GM12878 (cell line): ENCODE data around the gene FAM228A. TPM values are rescaled to one million over a fixed set of nuclear protein-coding genes. Genes with fewer than 3 reads are reported as not detected.

Experiments used
- ATAC-seq: fragments of 200-7000 bp; cut with Tn5 transposase; 3 replicates; pipeline ENCODE4 v1.9.1; 2020; ENCODE audit warnings: mild to moderate bottlenecking, moderate library complexity
- BruUV-seq: library from RNA; stranded (reverse); fragments of 400-500 nt; replicated peaks from 2 replicates; lab custom pipeline; 2021; lab: Mats Ljungman, UMichigan
- CTCF ChIA-PET: fragments of 300-600 bp; sonication (Branson Sonifier 250); formaldehyde crosslinking; extraction: SDS; loops from one replicate; lab custom pipeline; 2021; ENCODE audit warnings: inconsistent platforms; lab: Yijun Ruan, JAX
- POLR2A ChIA-PET: fragments of 350-600 bp; formaldehyde crosslinking; extraction: SDS; loops from one replicate; lab custom pipeline; 2021; ENCODE audit warnings: inconsistent platforms; lab: Charles Lee
- RAD21 ChIA-PET: fragments of 300-600 bp; sonication (Branson Sonifier 250); formaldehyde crosslinking; loops from one replicate; lab custom pipeline; 2023; ENCODE audit warnings: antibody characterized with exemption; ENCODE audit not compliant: unreplicated experiment; lab: Charles Lee
- SMC1A ChIA-PET: fragments of 300-600 bp; sonication (Branson Sonifier 250); formaldehyde crosslinking; loops from one replicate; lab custom pipeline; 2023; ENCODE audit not compliant: unreplicated experiment, uncharacterized antibody; lab: Charles Lee
- DNase-seq: peaks from one replicate; pipeline ENCODE4 v3.0.0-alpha.2; 2011; ENCODE audit warnings: low read depth, low spot score
- FAIRE-seq: peaks from 3 replicates; lab custom pipeline; 2011; peaks lifted over from hg19 to GRCh38; lab: Jason Lieb, UNC
- H2AFZ ChIP-seq: 2 replicates; pipeline ENCODE4 v1.6.0; 2011; ENCODE audit warnings: low read depth, low read length, control low read depth; ENCODE audit not compliant: control insufficient read depth
- H3K27ac ChIP-seq: 2 replicates; pipeline ENCODE4 v1.5.1; 2011; ENCODE audit warnings: control low read depth; ENCODE audit not compliant: control insufficient read depth, insufficient read depth
- H3K27me3 ChIP-seq, 2 experiments: replicated peaks in 1 of 2; 2 replicates each; pipeline versions ENCODE4 v1.6.0 to v1.6.1; 2011; ENCODE audit warnings: low read length in 1 of 2; ENCODE audit not compliant: control insufficient read depth in 2 of 2, insufficient read depth in 2 of 2
- H3K36me3 ChIP-seq, 2 experiments: 2 replicates each; pipeline ENCODE4 v1.5.1; 2011; ENCODE audit warnings: low read length in 1 of 2; ENCODE audit not compliant: control insufficient read depth in 2 of 2, insufficient read depth in 2 of 2
- H3K4me1 ChIP-seq: 2 replicates; pipeline ENCODE4 v1.6.1; 2011; ENCODE audit warnings: mild to moderate bottlenecking, low read length, moderate library complexity, mixed read lengths; ENCODE audit not compliant: control insufficient read depth, insufficient read depth
- H3K4me2 ChIP-seq: 2 replicates; pipeline ENCODE4 v1.6.0; 2011; ENCODE audit warnings: control low read depth; ENCODE audit not compliant: control insufficient read depth, insufficient read depth
- H3K4me3 ChIP-seq: fragments of 200-600 bp; sonication (generic); 2 replicates; pipeline ENCODE4 v1.5.1; 2016
- H3K79me2 ChIP-seq: 2 replicates; pipeline ENCODE4 v1.6.0; 2011; ENCODE audit warnings: low read length; ENCODE audit not compliant: control insufficient read depth, insufficient read depth
- H3K9ac ChIP-seq: 2 replicates; pipeline ENCODE4 v1.8.0; 2011; ENCODE audit warnings: low read length, control low read depth, mixed read lengths; ENCODE audit not compliant: control insufficient read depth, insufficient read depth
- H3K9me3 ChIP-seq: replicated peaks from 3 replicates; pipeline ENCODE4 v1.5.1; 2011; ENCODE audit warnings: mild to moderate bottlenecking, low read length; ENCODE audit not compliant: control insufficient read depth, insufficient read depth
- H4K20me1 ChIP-seq: 2 replicates; pipeline ENCODE4 v1.6.0; 2011; ENCODE audit not compliant: control insufficient read depth, insufficient read depth
- EP300 ChIP-seq, 2 experiments: fragments of 150-350 bp in 1 of 2; IDR thresholded peaks; 2 replicates each; pipeline ENCODE4 v1.6.1; 2011 to 2012; ENCODE audit warnings: low read depth in 2 of 2, low read length in 2 of 2, borderline replicate concordance in 1 of 2, improper control_type of control experiment in 1 of 2, inconsistent platforms in 1 of 2; ENCODE audit not compliant: control insufficient read depth in 1 of 2
- SIN3A ChIP-seq: IDR thresholded peaks from 2 replicates; pipeline ENCODE4 v1.6.1; 2012; ENCODE audit warnings: low read depth, low read length, improper control_type of control experiment
- SMC3 ChIP-seq: IDR thresholded peaks from 2 replicates; pipeline ENCODE4 v1.6.1; 2011; ENCODE audit warnings: low read length, improper control_type of control experiment, borderline replicate concordance
- TCF12 ChIP-seq: IDR thresholded peaks from 2 replicates; pipeline ENCODE4 v1.6.1; 2011; ENCODE audit warnings: low read depth, mild to moderate bottlenecking, low read length
- ZNF24 ChIP-seq: fragments of 450-650 bp; IDR thresholded peaks from 2 replicates; pipeline ENCODE4 v1.6.1; 2017; ENCODE audit warnings: antibody characterized with exemption, mild to moderate bottlenecking
- ZNF622 ChIP-seq: fragments of 450-650 bp; IDR thresholded peaks from 2 replicates; pipeline ENCODE4 v1.6.1; 2017; ENCODE audit warnings: mild to moderate bottlenecking, inconsistent platforms
- WGBS: methylation state at CpG from one replicate; pipeline ENCODE4 v1.1.6; 2016; ENCODE audit warnings: low lambda C conversion rate; ENCODE audit not compliant: insufficient replicate concordance, insufficient coverage; ENCODE audit errors: missing lambda C conversion rate; 5-methylcytosine and 5-hydroxymethylcytosine counted together
- in situ Hi-C: fragments of 300-500 bp; cut with MboI; formaldehyde crosslinking; loops from 9 replicates; pipeline ENCODE4 v1.14.3; 2018; ENCODE audit warnings: mixed read lengths
- intact Hi-C: fragments of 100-400 bp; cut with micrococcal nuclease; formaldehyde crosslinking; loops from one replicate; pipeline ENCODE4 v1.14.2; 2022; ENCODE audit not compliant: unreplicated experiment
- polyA plus RNA-seq, 11 experiments: library from polyadenylated mRNA; depleted of rRNA in 4 of 11; unstranded in 6 of 11; stranded (reverse) in 5 of 11; fragments of >200 nt; fragmentation: Nextera tagmentation in 4 of 11; fragmentation: Illumina TruSeq in 1 of 11; extraction: Ambion mirVana in 4 of 11; extraction: Trizol in 1 of 11; gene quantifications; 1 replicate in 1 of 11; 2 replicates in 10 of 11; pipeline versions ENCODE4 v1.2.1 to v1.2.3, GENCODE V29; 2011 to 2016; ENCODE audit warnings: inconsistent platforms in 2 of 11, missing spikeins in 2 of 11, low read depth in 1 of 11
- total RNA-seq, 4 experiments: library from RNA; depleted of rRNA in 3 of 4; stranded (reverse); fragments of >200 nt in 3 of 4; fragmentation: Illumina TruSeq in 1 of 4; extraction: Trizol in 1 of 4; gene quantifications; 2 replicates each; pipeline versions ENCODE4 v1.2.1 to v1.2.3, GENCODE V29; 2013 to 2021

The FAM228A gene
- total and polyA plus RNA-seq, 10 of the 15 experiments (the other 5 are each of a cell fraction or from before 2014, with no cell fraction given) = 0.06 TPM; not detected in 9

GRCh38 chr2:24207359-24207758 is 32.5 kb downstream of the FAM228A start:
- ChIA-PET POLR2A (no interaction called here), SMC1A (interaction anchor here (1.4 kb wide), 1 partner anchor 26 kb away, joined by 4 read pairs; no protein-coding TSS in a partner anchor), RAD21 (no interaction called here), CTCF (no interaction called here)
- Histone ChIP-seq H3K27me3 (no peaks in the 10 kb centered on the region), H3K79me2 (no peaks in the 10 kb centered on the region), H3K4me3 (no peak overlapping the region), H3K27ac (no peak overlapping the region), H4K20me1 (no peaks in the 10 kb centered on the region), H3K4me1 (no peaks in the 10 kb centered on the region), H3K9ac (no peak overlapping the region), H3K9me3 (no peaks in the 10 kb centered on the region), H3K36me3 (peaks cover 11 to 32% of the 10 kb centered on the region in 2 experiments), H2AFZ (no peak overlapping the region), H3K4me2 (no peak overlapping the region)
- WGBS = 87% methylated on average over 10 of the region's 11 CpGs
- TF ChIP-seq SIN3A (no peak), TCF12 (no peak), ZNF622 (no peak), EP300 (IDR thresholded peaks at IDR 0.05; ENCODE audit: borderline replicate concordance in 1 of 2, control insufficient read depth in 1 of 2, low read depth in 2 of 2, low read length in 2 of 2) (no peak)
- BruUV-seq = no TSS peak
- FAIRE-seq = no peak
- intact Hi-C loops (no loop called here), in situ Hi-C loops (no loop called here)
- no peak for ATAC-seq
- DNase-seq = no peak

GRCh38 chr2:24208490-24208889 is 33.6 kb downstream of the FAM228A start:
- H3K27me3 ChIP-seq = no peaks in the 10 kb centered on the region
- no peak overlapping the region for H3K9ac ChIP-seq
- FAIRE-seq = no peak
- no peak overlapping the region for H3K27ac ChIP-seq
- no peak for TF ChIP-seq ZNF24
- no peak for TF ChIP-seq SMC3
- no peaks in the 10 kb centered on the region for H3K9me3 ChIP-seq
- no peak for ATAC-seq
- in situ Hi-C loops (no loop called here), intact Hi-C loops (no loop called here)
- no peak overlapping the region for H3K4me3 ChIP-seq
- DNase-seq = no peak
- H3K4me2 ChIP-seq = no peak overlapping the region
- H2AFZ ChIP-seq = no peak overlapping the region
- H3K36me3 ChIP-seq = peaks cover 13 to 32% of the 10 kb centered on the region in 2 experiments; a peak in 3 of 4 replicates
- ChIA-PET RAD21 (no interaction called here), SMC1A (no interaction called here), CTCF (no interaction called here), POLR2A (no interaction called here)
- H3K79me2 ChIP-seq = no peaks in the 10 kb centered on the region
- 94% methylated on average over 16 of the region's 16 CpGs for WGBS
- no TSS peak for BruUV-seq
- no peaks in the 10 kb centered on the region for H4K20me1 ChIP-seq
- H3K4me1 ChIP-seq = no peaks in the 10 kb centered on the region
